ENCODE data around the gene EPSTI1.

- TF ChIP-seq CTCF (IDR thresholded peaks at IDR 0.05; ENCODE audit: borderline replicate concordance, extremely low read depth, low read length, poor library complexity, severe bottlenecking) = no peak
- no peak for TF ChIP-seq EZH2 (IDR thresholded peaks at IDR 0.05; ENCODE audit: borderline replicate concordance, low read depth, low read length, severe bottlenecking)
These were observed 98.8 kb downstream of the EPSTI1 start for GRCh38 chr13:42893214-42893671.
